HG03108 (cell line): ENCODE results near the gene SPTBN1.
"Not testable (repeated sequence)": the region's sequence is repeated elsewhere in the genome, so short reads cannot be mapped to it uniquely, and the experiment has no call there.

Experiments
- ATAC-seq: cut with Tn5 transposase; IDR thresholded peaks from one replicate; pipeline ENCODE4 v1.9.1; 2021; ENCODE audit warnings: moderate library complexity; ENCODE audit not compliant: unreplicated experiment

SPTBN1 gene

DNA sequence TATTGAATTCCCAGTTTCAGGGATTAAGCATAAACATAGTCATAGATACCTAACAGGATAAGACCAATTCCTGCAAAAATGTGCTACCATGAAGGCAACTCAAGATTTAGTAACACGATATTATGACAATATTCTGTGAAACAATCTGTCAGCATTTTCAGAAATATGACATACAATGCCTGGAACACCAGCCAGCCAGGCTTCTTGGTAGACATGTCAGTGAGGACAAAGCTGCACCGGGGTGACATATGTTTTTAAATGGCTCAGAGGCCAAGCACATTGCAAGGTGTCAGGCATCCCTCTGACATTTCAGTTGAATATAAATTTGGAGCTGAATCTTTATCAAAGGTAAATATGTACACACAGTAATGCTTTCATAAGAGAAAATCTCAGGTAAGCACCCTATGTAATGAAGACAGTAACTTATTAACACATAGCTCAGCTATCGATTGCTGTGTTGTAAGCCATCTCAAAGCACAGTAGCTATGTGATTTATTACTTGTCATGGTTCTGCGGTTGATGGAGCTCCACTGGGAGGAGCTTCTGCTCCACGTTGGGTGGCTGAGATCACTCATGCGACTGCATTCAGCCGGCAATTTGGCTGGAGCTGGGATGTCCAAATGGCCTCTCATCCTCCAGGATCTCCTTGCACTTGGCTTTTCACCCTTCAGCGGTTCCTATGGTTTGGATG is 235.5 kb downstream of the SPTBN1 start:
- ATAC-seq, result no peak

DNA sequence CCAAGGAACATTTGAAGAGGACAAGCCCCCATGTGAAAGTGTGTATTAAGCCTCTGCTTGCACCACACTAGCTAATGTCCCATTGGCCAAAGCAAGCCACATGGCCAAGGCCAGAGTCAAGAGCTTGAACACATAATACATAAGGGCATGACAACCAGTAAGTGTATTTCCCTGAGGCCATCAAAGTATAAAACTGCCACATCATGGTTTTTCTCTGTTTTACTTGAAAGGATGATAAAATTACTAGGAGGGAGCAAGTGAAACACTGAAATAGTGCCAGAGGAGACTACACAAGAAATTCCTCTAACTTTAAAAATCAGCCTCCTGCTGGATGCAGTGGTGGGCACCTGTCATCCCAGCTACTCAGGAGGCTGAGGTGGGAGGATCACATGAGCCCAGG is 236.4 kb downstream of the SPTBN1 start:
- no peak for ATAC-seq

- no peak for ATAC-seq
Observed at GRCh38 chr2:54695378-54695777, 239.3 kb downstream of the SPTBN1 start.

GRCh38 chr2:54697934-54698333 is 241.8 kb downstream of the SPTBN1 start:
- ATAC-seq, result no peak

DNA sequence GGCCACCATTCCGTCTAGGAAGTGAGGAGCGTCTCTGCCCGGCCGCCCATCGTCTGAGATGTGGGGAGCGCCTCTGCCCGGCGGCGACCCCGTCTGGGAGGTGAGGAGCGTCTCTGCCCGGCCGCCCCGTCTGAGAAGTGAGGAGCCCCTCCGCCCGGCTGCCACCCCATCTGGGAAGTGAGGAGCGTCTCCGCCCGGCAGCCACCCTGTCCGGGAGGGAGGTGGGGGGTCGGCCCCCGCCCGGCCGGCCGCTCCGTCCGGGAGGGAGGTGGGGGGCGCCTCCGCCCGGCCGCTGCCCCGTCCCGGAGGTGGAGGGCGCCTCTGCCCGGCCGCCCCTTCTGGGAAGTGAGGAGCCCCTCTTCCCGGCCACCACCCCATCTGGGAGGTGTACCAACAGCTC is 242.8 kb downstream of the SPTBN1 start:
- ATAC-seq, result not testable (repeated sequence)

- ATAC-seq, result no peak
Observed at GRCh38 chr2:54699665-54700064, 243.5 kb downstream of the SPTBN1 start.

DNA sequence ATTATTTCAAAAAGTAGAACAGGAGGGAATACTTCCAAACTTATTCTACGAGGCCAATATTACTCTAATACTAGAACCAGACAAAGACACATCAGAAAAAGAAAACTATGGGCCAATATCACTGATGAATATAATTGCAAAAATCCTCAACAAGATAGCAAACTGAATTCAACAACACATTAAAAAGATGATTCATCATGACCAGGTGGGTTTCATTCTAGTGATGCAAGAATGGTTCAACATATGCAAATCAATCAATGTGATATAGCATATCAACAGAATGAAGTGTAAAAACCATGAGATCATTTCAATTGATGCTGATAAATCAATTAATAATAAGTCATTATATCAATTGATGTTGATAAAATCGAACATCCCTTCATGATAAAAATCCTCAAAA is 244.9 kb downstream of the SPTBN1 start:
- ATAC-seq, result no peak

GRCh38 chr2:54704238-54704637 is 248.1 kb downstream of the SPTBN1 start:
- ATAC-seq, result no peak

GRCh38 chr2:54704688-54705605 is 248.8 kb downstream of the SPTBN1 start:
- ATAC-seq, result peak; percentile 54

DNA sequence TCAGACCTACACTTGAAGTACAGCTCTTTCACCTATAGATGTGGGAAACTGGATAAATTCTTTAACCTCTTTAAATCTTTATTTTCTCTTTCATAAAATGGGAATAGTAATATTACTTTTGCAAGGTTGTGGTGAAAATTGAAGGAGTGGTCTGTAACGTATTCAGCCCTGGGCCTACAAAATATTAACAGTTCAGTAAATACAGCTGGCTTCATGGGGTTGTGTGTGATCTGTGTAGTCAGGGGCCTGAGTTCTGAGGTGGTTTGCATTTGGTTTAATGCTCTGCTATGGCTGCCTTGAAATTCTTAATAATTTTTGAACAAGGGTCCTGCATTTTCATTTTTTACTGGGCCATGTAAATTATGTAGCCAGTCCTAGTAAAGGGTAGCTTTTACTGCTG is 250.5 kb downstream of the SPTBN1 start:
- no peak for ATAC-seq

DNA sequence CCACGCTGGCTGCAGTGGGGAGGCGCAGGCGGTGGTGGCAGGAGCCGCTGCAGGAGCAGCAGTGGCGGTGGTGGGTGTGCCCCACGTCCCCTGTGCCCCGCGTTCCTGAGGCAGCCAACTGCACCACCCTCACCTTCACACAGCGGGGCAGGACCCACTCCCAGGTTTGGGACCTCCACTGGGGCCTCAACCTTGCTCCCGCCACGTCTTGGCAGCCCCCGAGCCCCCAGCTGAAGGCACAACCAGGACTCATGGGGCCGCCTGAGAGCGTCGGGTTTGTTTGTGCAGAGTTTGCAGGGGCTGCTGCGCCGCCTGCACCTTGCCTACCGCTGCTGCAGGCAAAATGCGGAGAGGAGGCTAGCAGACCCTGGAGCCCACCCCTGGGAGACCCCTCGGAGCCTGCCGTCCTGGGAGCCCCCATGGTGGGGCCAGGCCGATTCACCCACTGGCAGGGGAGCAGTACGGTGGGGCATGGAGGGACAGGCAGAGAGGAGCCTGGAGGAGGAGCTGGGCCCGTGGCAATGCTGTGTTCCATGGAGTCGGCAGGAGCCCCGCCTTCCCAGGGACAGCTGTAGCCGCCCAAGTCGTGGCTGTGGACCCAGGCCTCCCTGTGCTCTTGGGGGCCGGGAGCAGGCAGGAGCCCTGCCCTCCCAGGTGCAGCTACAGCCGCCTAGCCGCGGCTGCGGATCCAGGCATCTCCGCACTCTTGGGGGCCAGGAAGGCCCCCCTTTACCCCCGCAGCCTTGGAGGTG is 252.6 kb downstream of the SPTBN1 start:
- no peak for ATAC-seq

DNA sequence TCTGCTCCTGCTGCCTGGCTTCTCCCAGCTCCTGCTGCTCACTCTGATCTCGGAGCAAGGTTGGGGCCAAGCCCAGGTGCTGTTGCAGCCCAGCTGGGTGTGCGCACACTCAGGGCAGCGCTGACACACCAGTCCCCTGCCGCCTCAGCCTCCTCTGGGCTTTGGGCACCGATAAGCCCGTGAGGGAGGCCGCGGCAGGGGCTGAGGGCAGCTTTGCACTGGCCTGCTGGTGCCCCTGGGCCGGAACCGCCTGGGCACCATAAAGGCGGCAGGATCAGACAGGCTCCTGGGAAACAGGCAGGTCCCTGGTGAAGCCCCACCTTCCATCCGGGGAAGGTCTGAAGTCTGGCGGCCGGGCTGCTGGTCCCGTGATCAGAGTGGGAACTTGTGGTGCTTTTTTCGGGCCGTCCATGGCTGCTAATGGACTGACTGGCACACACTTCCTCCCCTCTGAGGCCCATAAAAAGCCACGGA is 253.2 kb downstream of the SPTBN1 start:
- ATAC-seq, result no peak

- no peak for ATAC-seq
Observed at GRCh38 chr2:54710216-54710615, 254.1 kb downstream of the SPTBN1 start.

DNA sequence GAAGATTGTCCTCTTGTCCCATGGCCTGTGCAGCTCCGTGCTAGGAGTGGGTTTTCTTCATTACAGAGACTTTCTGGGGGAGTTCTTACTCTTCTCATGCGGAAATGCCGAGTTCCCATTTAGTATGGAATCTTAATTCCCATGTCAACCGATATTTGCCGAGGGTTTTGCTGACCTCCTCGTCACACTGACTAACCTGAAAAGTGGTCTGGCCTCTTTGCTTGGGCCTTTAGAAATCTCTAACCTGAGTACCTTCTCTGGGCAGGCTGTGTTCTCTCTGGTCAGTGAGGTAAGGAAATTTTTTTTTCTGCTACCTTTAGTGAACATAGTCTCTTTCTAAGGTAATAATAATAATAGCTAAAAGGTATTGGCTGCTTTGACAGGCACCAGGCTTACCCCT is 256.4 kb downstream of the SPTBN1 start:
- ATAC-seq, result no peak

GRCh38 chr2:54714996-54715395 is 258.9 kb downstream of the SPTBN1 start:
- ATAC-seq, result no peak

DNA sequence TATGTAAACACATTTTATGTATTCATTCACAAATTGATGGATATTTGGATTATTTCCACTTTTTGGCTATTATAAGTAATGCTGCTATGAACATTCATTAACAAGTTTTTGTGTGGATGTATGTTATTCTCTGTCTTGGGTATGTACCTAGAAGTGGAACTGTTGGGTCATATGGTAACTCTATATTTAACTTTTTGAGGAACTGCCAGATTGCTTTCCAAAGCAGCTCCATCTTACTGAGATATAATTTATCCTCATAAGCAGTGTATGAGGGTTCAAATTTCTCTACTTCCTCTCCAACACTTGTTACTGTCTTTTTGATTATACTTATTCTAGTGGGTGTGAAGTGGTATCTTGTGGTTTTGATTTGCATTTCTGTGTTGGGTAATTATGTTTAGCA is 260.2 kb downstream of the SPTBN1 start:
- no peak for ATAC-seq

DNA sequence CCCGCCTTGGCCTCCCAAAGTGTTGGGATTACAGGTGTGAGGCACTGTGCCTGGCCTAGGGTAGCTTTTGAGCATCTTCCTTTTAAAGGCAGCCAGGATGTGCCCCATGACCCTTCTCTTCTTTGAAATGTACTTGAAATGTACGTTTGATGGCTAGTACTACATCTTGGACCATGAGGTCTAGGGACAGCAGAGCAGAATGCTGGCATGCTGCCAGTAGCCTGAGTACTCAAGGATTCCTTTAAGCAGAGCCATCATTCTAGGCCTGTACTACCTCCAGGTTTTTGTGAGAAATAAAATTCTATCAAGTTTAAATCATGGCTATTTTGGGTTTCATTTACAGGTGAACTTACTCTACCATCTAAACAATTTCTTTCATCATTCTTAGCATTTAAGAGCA is 264.4 kb downstream of the SPTBN1 start:
- ATAC-seq, result no peak
